ENCODE measurements around the gene PITPNC1. TPM values are rescaled to one million over a fixed set of nuclear protein-coding genes. Genes with fewer than 3 reads are reported as not detected.
"Not testable (repeated sequence)": the region's sequence is repeated elsewhere in the genome, so short reads cannot be mapped to it uniquely, and the experiment has no call there.

The PITPNC1 gene
- polyA plus RNA-seq, 3 donors, result 25.7 to 27.6 (median 27.3) TPM

GRCh38 chr17:67479148-67479547 is 102.1 kb downstream of the PITPNC1 start:
- DNase-seq (ENCODE audit: low read depth in 3 of 3, low spot score in 2 of 3), result no peak

GRCh38 chr17:67480959-67481358 is 103.9 kb downstream of the PITPNC1 start:
- DNase-seq (ENCODE audit: low read depth in 3 of 3, low spot score in 2 of 3), result not testable (repeated sequence)

DNA sequence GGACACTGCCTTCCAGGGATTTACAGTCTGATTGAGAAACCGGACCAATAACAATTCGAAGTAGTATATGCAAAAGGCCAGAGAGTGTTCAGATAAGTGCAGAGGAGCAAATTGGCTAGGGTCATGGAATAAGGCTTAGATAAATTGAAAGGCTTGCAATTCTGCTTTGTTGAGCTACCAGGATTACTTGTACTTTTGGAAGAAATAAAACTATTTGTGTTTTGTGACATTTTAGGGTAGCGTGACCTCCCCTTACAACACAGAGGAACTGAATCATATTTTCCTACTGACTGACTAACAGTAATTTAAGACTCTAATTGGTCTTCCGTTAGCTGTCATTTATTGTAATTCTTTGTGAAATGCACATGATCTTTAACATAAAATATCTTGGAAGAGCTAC is 104.7 kb downstream of the PITPNC1 start:
- DNase-seq (ENCODE audit: low read depth in 3 of 3, low spot score in 2 of 3), result no peak

DNA sequence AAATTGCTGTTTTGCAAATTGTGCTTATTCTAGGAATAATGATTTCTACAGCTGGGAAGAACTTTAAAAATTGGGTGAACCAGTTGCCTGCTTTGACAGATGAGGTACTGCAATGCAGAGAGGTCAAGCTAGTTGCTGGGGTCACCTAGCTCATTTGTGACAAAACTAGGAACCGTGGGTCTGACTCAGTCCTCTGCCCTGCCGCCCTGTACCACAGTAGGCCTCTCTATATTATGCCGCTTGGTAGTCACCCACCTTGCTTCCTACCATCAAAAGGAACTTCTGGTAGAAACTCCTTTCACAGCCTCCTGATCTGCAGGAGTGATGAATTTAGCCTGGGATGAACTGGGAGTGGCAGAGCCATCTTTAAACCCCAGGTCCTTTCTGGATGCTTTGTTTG is 105.7 kb downstream of the PITPNC1 start:
- no peak for DNase-seq (ENCODE audit: low read depth in 3 of 3, low spot score in 2 of 3)

DNA sequence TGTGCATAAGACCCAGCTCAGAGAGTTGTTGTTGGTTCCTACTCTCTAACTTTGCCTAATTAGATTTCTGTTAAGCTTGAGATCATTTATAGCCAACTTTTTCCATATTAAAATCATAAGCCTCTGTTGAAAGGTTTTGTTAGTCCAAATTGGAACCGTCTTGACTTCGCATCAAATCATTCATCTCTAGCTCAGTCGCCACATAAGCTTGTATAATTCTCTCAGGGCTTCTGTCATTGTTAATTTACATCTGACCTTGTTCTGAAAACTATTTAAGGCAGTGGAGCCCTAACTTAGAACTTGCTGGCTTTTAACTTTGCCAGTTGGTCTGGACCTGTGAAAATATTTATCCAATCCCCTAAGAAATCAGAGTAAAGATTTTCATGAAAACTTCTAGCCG is 107.2 kb downstream of the PITPNC1 start:
- no peak for DNase-seq (ENCODE audit: low read depth in 3 of 3, low spot score in 2 of 3)

DNA sequence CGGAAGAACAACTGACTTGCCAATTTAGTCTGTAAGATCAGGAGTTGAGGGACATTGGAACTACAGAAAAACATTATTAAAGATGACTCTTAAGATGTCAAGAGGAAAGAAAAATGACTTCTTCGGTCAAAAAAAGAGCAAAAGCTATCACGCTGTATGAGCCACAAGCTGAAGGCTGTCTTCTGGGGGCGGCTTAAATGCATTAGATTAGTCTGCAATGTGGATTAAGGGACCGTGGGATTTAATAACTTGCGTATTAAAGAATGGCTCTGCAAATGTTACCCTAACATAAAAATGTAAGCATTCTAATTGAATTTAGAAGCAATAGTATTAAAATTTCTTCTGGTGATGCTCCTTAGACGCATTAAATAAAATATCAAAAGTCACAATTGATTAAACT is 108.6 kb downstream of the PITPNC1 start:
- no peak for DNase-seq (ENCODE audit: low read depth in 3 of 3, low spot score in 2 of 3)

GRCh38 chr17:67487506-67487905 is 110.4 kb downstream of the PITPNC1 start:
- no peak for DNase-seq (ENCODE audit: low read depth in 3 of 3, low spot score in 2 of 3)

GRCh38 chr17:67488161-67488560 is 111.1 kb downstream of the PITPNC1 start:
- no peak for DNase-seq (ENCODE audit: low read depth in 3 of 3, low spot score in 2 of 3)

- DNase-seq (ENCODE audit: low read depth in 3 of 3, low spot score in 2 of 3), result no peak
These were observed 111.7 kb downstream of the PITPNC1 start for GRCh38 chr17:67488768-67489167.

DNA sequence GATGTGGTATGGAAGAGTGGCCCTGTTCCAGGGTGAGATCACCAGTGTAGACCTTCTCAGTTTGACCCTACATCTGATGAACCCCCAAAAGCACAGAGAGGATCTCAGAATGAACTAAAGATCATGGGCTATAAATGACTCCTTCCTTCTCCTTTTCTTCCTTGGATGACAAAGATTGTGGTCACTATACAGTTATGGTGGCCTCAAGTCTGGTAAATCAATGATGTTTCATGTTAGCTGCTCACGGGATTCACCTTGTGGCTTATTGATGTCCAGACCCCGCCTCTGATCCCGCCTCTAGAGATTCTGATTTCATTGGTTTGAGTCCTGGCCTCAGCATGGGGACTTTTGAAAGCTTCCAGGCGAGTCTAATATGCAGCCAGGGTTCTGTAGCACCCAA is 112.2 kb downstream of the PITPNC1 start:
- DNase-seq (ENCODE audit: low read depth in 3 of 3, low spot score in 2 of 3), result no peak

- DNase-seq (ENCODE audit: low read depth in 3 of 3, low spot score in 2 of 3), result no peak
These were observed 113.4 kb downstream of the PITPNC1 start for GRCh38 chr17:67490471-67490870.

- no peak for DNase-seq (ENCODE audit: low read depth in 3 of 3, low spot score in 2 of 3)
These were observed 114.1 kb downstream of the PITPNC1 start for GRCh38 chr17:67491009-67491680.

GRCh38 chr17:67491681-67492024 is 114.6 kb downstream of the PITPNC1 start:
- no peak for DNase-seq (ENCODE audit: low read depth in 3 of 3, low spot score in 2 of 3)

DNA sequence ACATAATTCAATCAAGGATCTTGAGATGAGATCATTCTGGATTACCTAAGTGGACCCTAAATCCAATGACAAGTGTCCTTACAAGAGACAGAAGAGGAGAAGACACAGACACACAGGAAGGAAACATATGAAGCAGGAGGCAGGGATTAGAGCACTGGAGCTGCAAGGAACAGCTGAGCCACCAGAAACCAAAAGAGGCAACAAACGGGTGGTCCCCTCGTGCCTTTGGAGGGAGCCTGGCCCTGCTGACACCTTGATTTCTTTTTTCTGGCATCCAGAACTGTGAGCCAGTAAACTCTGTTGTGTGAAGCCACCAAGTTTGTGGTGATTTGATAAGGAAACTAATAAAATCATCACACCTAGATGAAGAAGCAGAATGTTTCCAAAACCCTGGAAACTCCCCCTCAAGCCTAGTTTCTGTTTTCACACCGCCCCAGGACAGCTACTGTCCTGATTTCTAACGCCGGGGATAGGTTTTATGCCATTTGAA is 115.2 kb downstream of the PITPNC1 start:
- DNase-seq (ENCODE audit: low read depth in 3 of 3, low spot score in 2 of 3), result no peak

- DNase-seq (ENCODE audit: low read depth in 3 of 3, low spot score in 2 of 3), result no peak
These were observed 115.9 kb downstream of the PITPNC1 start for GRCh38 chr17:67492824-67493517.

DNA sequence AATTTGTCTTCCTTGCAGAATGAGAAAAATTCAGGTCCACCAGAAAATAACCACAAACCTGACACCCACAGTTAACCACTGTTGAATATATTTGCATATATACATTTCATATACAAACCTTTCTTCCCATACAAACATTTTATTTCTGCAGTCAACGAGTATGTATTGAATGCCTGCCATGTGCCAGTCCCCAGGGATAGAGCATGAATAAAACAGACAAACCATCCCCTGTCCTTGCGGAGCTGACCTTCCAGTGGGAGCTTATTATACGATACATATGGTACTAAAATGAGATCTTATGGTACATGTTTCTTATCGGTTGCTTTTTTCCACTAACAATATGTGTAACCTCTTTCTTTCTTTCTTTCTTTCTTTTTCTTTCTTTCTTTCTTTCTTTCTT is 116.7 kb downstream of the PITPNC1 start:
- no peak for DNase-seq (ENCODE audit: low read depth in 3 of 3, low spot score in 2 of 3)

- DNase-seq (ENCODE audit: low read depth in 3 of 3, low spot score in 2 of 3), result not testable (repeated sequence)
These were observed 118.5 kb downstream of the PITPNC1 start for GRCh38 chr17:67495534-67495933.

DNA sequence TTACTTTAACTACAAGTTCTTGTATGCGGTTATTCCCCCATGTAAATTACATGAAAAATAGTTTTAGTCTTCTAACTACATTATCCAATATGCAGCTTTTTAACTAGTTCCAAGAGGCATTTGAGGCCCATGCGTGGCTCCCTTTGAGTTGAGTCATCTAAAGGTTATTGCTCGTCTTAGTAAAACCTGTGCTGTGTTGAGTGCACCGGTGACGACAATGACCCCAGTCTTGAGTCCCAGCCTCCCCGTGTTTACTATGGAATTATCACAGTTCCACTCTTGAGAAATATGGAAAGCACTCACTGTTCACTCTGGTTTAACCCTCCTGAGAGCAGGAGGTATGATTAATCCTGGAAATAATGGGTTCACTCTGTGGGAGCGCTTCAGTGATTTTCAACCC is 119.2 kb downstream of the PITPNC1 start:
- no peak for DNase-seq (ENCODE audit: low read depth in 3 of 3, low spot score in 2 of 3)

- no peak for DNase-seq (ENCODE audit: low read depth in 3 of 3, low spot score in 2 of 3)
These were observed 122.6 kb downstream of the PITPNC1 start for GRCh38 chr17:67499685-67500084.

- no peak for DNase-seq (ENCODE audit: low read depth in 3 of 3, low spot score in 2 of 3)
These were observed 123.2 kb downstream of the PITPNC1 start for GRCh38 chr17:67500261-67500660.

DNA sequence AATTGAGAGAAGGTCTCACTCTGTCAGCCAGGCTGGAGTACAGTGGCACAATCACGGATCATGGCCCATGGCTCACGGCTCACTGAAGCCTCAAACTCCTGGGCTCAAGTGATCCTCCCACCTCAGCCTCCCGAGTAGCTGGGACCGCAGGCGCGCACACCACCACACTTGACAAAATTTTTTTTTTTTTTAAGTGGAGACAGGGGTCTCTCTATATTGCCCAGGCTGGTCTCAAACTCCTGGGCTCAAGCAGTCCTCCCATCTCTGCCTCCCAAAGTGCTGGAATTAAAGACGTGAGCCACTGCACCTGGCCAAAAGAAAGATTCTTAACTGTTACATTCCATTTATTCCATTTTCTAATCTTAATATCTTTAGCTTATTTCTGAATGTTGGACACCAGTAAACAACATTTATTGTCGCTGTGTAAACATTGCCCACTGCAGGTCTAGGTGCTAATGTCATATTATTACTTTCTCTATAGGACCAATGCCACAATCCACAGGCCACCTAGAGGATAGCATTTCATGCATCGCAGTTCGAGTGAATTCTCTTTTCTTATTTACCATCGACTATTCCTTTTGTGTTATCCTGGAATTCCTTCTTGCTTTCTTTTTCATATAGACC is 123.7 kb downstream of the PITPNC1 start:
- DNase-seq (ENCODE audit: low read depth in 3 of 3, low spot score in 2 of 3), result no peak

DNA sequence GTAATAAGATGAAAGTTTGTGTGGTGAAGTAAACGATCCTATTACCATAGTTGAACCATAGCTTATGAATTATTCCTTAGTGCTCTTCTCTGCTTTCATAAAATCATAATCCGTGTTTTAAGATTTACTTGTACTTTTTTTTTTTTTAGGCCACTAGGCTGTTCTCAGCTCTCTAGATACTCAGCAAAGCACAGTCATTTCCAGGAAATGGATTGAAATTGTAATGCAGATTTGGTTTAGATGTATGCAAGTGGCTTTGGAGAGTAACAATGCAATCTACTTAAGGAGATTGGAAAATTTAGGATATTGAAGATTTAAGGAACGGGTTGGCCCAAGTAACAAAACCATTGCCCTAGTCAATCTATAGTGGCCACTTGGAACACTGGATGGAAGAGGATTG is 125.1 kb downstream of the PITPNC1 start:
- no peak for DNase-seq (ENCODE audit: low read depth in 3 of 3, low spot score in 2 of 3)
